Ishikawa (cell line): ENCODE data around the gene HEATR3.

Experiments used
- EP300 ChIP-seq: IDR thresholded peaks from 2 replicates; pipeline ENCODE4 v1.6.1; 2012; ENCODE audit warnings: borderline replicate concordance
- MAX ChIP-seq: IDR thresholded peaks from 2 replicates; pipeline ENCODE4 v1.6.1; 2012
- REST ChIP-seq: IDR thresholded peaks from 2 replicates; pipeline ENCODE4 v1.6.1; 2012; ENCODE audit warnings: low read depth, mild to moderate bottlenecking
- TAF1 ChIP-seq: IDR thresholded peaks from 2 replicates; pipeline ENCODE4 v1.6.1; 2012; ENCODE audit warnings: low read depth, mild to moderate bottlenecking
- TEAD4 ChIP-seq: IDR thresholded peaks from 2 replicates; pipeline ENCODE4 v1.6.1; 2012
- YY1 ChIP-seq: IDR thresholded peaks from 2 replicates; pipeline ENCODE4 v1.6.1; 2012; ENCODE audit warnings: low read depth

GRCh38 chr16:50146479-50147435 lies 81.0 kb downstream of the HEATR3 start:
- TF ChIP-seq MAX (no peak), TEAD4 (no peak), TAF1 (no peak), EP300 (no peak), REST (no peak), YY1 (no peak)
